Glomerular visceral epithelial cell (primary cell): ENCODE measurements around the gene SERPINC1.
A peak's percentile ranks its signal among the peaks of the same experiment; 100 is the strongest.
"Not testable (repeated sequence)": the region's sequence is repeated elsewhere in the genome, so short reads cannot be mapped to it uniquely, and the experiment has no call there.

Experiments
- DNase-seq: peaks from one replicate; pipeline ENCODE4 v3.0.0-alpha.2; 2016; ENCODE audit errors: extremely low spot score

SERPINC1 gene

DNA sequence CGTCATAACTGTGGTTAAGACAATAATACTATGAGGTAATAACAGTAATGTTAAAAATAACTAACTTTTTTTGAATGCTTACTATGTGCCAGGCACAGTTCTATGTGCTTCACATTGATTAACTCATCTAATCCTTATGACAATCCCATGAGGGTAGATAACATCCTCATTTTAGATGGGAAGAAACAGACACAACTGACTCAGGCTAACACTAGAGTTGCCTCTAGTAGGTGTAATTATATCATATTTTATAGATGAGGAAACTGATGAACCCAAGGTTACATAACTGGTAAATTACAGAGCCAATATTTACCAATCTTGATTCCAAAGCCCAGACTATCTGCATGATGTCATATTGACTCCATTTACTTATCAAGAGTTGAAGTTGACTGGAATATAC is 23.5 kb downstream of the SERPINC1 start:
- DNase-seq: no peak

DNA sequence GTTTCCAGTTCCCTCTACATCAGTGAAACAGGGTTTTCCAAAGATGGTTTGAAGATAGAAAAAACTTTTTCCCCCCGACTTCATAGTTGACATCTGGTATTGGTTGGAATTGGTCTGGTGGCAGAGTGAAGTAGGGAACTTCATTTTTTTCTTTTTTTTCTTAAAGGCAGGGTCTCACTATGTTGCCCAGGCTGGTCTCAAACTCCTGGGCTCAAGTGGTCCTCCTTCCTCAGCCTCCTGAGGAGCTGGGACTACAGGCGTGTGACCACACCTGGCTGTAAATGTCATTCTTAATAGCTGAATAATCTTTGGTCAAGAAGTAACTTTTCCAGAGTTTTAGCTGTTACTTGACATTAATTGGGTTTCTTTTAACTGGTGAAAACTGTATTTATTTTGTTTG is 27.2 kb downstream of the SERPINC1 start:
- no peak for DNase-seq

DNA sequence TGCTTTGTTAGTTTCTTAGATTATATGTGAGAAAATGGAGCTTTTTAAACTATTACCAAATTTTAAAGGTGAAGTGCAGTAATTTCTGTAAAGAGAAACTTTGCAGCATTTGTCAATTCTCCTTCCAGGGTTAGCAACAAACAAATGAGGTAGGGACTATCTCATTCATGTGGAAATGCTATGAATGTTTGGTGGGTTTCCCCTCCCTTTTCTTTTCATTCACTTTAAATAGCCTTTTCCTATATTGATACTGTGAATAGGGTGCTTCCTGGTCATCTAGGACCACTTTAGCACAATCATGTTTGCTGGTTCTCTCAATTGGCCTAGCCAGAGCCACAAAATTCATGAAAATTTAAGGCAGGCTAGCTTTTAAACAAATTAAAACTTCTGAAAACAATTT is 28.4 kb downstream of the SERPINC1 start:
- no peak for DNase-seq

DNA sequence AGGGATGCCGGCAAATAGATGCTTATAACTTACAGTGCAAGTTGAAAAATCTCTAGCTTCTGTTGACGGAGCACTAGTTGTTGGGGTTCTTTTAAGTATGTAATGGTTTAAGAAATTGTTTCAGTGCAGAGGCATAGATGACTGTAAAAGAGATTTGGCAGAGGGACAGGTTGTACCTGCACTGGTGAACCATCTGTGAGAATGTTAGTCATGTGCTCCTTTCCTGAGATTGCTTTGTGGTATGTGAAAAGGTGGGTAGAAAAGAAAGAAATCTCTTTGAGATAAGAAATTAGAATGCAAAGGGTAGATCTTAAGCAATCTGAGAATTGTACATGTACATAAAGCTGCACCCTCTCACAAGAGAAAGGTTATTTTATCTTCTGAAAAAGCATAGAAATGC is 29.5 kb downstream of the SERPINC1 start:
- no peak for DNase-seq

DNA sequence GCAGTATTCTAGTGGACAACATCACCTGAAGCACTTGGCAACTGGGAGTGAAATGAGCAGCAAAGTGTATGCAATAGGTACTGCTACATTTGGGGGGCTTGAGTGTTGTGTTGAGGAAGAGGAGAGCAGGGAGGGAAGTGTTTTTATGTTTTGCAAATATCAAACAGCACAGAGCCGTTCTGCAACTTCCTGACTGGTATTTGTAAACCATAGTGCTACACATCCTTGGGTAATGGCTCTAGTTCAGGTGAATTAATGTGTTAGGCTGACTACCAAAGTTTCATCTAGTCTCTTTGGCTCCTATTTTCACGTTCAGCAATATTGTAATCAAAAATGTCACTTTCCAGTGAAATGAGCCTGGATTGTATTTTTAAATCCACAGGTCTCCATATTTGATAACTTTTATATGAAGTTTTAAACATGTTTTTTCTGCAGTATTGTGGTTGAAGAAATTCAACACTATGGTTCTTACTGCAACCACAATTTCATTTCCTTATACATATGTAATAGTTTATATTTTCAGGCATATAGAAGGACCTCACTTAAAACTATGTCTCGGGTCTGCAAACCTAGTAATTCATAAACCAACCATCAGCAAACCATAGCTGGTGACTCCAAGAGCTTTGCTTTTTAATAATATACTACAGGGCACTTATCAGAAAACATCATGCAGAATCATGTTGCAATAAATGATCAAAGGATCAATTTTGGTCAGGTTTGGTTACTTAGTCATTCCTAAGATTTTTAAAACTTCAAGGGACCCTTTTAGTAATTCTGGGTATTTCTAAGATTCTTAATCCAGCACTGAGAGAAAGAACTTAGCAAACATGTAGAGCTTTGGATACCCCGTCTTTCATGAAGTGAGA is 30.1 kb downstream of the SERPINC1 start:
- DNase-seq: no peak

DNA sequence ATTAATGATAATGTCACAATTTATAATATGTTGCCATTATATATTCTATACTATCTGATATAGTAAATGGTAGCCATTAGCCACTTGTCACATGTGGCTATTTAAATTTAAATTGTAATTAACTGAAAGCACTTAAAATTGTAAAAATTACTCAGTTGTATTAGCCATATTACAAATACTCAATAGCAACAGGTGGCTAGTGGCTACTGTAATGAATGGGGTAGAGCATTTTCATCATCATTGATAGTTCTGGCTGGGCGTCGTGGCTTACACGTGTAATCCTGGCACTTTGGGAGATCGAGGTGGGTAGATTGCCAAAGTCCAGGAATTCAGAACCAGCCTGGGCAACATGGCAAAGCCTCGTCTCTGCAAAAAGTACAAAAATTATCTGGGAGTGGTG is 32.4 kb downstream of the SERPINC1 start:
- DNase-seq: no peak

DNA sequence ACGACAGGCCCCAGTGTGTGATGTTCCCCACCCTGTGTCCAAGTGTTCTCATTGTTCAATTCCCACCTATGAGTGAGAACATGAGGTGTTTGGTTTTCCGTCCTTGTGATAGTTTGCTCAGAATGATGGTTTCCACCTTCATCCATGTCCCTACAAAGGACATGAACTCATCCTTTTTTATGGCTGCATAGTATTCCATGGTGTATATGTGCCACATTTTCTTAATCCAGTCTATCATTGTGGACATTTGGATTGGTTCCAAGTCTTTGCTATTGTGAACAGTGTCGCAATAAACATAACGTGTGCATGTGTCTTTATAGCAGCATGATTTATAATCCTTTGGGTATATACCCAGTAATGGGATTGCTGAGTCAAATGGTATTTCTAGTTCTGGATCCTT is 36.0 kb downstream of the SERPINC1 start:
- DNase-seq: not testable (repeated sequence)

DNA sequence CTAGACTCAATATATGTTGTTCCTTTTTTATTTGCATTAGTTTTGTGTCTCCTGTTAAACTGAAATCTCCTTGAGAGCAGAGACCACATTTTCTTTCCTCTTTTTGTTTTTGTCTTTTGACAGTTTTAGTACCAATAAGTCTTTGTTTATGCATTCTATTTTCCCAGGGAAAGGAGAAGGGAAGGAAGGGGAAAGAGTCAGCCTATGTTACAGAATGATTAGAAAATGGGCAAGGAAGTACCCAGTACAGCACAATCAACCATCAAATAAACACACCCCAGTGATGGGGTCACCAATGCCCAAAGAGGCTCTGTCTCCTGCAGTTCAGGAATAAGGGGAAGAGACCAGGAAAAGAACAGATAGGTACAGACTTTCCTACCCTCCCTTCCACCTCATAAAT is 38.9 kb downstream of the SERPINC1 start:
- no peak for DNase-seq

DNA sequence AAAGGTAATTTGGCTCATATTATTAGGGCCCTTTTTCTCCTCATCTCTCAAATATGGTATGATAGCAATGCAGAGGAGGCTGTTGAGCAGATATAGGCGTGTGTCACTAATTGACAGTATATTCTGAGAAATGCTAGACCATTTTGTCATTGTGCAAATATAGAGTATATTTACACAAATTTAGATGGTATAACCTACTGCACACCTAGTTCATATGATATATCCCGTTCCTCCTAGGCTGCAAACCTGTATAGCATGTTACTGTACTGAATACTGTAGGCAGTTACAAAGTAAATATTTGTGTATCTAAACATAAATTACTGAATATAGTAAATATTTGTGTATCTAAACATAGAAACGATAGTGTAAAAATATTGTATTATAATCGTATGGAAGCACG is 40.4 kb downstream of the SERPINC1 start:
- DNase-seq: no peak

DNA sequence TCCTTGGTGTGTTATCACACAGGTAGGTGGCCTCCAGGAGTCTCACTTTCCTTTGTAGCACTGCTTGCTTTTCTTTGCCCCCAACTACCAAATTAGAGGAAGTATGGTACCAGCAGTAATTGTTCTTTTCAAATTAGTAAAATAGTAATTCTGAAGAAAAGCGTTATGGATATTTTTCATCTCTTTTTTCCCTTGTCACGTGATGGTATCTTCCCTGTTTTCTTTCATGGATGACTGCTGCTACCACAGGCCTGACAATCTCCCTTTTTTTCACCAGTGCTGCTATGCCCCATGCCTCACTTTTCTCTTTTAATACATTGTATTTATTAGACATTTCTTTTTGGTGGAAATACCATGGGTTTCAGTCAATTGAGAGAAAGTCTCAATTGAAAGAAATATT is 45.6 kb downstream of the SERPINC1 start:
- no peak for DNase-seq

DNA sequence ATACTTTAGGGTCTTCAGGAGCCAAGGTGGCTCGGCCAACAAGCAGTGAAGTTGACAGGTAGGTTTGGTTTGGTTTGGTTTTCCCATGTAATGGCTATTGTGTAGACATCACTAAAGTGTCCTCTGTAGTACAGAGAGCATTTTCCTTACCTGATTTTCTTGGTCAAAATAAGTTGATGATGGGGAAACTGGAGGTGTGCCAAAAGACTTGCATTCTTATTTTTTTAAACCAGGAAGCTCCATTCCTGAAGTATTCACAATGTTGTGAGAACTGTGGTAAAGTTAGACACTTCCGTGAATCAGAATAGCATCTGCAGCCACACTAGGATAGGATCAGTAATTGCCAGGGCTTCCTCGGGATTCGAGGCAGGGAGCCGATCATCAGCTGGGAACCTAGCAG is 46.0 kb downstream of the SERPINC1 start:
- no peak for DNase-seq

DNA sequence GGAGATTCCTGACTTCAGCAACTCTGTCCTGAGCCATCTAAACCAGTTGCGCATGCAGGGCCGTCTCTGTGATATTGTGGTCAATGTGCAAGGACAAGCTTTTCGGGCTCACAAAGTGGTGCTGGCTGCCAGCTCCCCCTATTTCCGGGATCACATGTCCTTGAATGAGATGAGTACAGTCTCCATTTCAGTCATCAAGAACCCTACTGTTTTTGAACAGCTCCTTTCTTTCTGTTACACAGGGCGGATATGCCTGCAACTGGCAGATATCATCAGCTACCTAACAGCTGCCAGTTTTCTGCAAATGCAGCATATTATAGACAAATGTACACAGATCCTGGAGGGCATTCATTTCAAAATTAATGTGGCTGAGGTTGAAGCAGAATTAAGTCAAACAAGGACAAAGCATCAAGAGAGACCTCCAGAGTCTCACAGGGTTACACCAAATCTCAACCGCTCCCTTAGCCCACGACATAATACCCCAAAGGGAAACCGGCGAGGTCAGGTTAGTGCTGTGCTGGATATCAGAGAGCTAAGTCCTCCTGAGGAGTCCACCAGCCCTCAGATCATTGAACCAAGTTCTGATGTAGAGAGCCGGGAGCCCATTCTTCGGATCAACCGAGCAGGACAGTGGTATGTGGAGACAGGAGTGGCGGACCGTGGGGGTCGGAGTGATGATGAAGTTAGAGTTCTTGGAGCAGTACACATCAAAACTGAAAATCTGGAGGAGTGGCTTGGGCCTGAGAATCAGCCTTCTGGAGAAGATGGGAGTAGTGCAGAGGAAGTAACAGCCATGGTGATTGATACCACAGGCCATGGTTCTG is 46.7 kb downstream of the SERPINC1 start:
- DNase-seq: no peak

DNA sequence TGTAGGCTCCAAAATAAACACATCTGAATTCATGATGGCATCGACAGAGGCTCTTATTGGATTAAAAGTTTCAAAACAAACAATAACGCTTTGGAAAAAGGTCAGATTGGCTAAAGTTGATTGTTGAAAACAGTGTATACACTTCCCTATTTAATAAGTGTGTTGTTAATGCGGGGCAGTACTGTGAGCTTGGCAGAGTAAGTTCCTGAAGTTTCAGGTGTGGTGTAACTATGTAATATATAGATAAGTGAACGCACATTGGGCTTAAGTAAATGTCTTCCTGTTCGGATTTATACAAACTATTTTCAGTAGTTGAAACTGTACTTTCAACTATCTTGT is 48.1 kb downstream of the SERPINC1 start:
- no peak for DNase-seq

DNA sequence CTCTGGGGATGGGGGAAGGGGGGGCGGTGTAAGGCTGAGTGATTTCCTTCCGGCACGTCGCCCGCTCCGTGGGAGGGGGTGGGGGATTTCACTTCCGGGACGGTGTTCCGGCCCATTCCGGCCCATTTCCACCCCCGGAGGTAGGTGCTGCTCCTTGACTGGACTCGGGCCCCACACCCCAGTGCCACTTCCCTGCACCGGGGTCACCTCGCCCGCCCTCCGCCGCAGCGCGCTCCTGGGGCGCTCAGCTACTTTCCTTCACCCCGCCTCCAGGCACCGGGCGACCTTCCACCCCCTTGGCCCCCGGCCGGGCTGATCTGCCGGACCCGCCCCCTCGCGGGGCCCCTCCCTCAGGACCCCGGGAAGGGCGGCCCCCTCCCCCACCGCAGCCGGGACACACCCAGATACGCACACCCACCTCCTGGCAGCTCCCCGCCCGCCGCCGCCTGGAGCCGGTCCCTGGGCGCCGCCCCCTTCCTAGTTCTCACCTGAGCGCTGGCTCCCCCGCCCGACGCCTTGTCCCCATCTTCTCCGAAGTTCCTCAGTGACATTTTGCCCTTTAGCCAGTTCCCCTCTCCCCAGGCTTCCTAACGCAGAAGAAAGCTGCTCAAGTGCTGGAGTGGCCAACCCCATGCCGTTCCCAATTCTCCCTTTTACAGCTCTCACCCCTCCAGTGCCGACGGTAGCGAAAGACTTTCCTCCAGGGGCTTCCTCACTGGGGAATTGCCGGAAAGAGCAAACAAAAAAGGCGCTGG is 48.7 kb downstream of the SERPINC1 start, which contains the start of gene ZBTB37:
Gene ZBTB37, plus strand, starts transcription at position 115 of the 755 bp plus-strand sequence. CDS start 1,846 bp downstream, outside the sequence.
- DNase-seq: peak; percentile 89

DNA sequence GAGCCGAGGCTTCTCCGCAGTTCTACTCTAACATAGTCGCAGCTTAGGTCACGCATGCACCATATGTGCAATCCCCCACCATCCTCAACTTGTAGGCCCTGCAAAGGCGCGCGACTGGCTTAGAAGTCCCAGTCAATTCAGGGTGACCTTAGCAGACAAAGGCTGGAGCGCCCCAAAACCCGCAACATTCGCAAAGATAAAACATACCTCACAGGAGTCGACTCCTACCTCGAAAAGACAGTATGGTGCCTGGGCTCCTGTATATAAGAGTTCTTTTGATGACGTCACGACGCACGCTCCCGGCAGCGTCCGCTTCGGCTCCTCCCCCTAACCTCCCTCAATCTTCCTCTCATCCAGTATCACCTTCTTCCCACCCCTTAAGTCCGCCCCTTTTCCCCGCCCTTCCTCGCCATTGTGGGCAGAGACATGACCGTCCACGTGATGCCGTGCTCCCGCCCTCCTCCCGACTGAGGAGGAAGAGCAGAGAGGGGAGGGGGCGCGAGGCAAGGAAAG is 49.3 kb downstream of the SERPINC1 start, which contains the start of gene GAS5:
Gene GAS5, minus strand, starts transcription at position 237 of the 513 bp plus-strand sequence.
- peak; percentile 100 for DNase-seq

DNA sequence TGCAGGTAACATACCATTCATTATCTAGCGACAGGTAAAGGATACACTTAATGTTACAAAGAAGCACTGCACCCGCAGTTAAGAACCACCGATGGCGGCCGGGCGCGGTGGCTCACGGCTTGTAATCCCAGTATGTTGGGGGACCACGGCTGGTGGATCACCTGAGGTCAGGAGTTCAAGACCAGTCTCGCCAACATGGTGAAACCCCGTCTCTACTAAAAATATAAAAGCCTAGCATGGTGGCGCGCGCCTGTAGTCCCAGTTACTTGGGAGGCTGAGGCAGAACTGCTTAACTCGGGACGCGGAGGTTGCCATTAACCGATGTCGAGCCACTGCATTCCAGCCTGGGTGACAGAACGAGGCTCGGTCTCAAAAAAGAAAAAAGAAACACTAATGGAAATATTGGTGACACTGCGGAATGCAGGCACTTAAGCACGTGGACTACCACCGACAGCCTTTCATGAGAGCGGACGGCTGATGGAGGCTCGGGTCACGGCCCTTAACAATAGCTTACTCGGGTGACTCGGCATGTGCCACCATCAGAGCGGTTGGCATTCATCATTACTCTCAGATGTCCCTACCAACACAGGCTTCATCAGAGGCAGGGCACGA is 49.9 kb downstream of the SERPINC1 start:
- no peak for DNase-seq

DNA sequence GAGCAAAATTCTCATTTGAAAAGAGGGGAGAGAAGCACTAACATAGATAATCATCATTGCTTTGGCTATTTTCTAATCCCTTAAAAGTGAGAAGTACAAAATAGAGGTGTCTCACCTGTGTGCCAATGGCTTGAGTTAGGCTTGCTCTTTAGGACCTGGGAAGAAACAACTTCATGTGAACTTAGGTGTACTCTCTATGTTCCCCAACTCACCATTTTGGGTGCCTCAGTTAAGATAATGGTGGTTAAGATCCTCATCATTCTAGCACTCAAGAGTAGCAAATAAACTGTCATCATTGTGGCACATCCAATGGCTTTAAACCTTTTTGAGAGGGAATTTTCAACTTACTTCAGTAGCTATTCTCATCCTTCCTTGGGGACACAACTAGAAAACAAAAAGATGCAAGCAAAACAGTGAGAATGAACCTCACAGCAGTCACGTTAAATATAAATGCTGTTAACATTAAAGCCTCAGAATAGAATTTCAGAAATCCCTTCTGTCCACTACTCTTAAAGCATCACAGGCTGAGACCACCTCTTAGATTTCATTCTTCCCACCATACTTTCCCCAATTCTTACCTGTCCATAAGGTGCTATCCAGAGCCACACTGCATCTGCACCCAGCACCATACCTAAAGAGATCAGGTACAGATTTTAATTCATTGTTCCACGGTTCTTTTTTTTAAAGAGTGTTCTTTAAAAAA is 50.6 kb downstream of the SERPINC1 start:
- DNase-seq: no peak

DNA sequence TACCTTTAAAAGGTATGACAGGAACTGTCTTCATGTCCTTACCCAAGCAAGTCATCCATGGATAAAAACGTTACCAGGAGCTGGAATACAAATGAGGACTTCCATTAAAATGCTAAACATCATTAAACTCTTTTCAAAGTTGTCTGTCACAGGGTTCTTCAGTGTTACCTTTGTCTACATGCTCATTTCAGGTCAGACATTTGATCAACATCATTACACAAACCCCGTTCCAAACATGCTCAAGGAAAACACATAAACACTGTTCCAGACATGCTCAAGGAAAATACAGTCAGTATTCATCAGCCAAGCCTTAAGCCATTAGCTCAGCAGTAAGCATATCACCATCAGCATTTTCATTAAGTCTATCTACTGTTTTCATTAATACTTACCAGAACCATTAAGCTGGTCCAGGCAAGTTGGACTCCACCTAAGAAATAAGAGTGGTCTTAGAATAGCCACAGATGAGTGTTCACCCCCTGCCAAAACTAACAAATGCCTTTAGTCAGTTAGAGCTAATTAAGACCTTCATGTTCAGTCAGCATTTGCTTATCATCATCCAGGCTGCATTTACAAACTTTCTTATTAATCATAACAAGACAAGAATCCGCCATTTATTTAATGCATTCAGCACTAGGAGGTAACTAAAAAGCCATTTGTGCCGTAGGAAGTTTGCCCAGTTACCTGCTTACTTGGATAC is 51.5 kb downstream of the SERPINC1 start:
- peak; percentile 8 for DNase-seq

DNA sequence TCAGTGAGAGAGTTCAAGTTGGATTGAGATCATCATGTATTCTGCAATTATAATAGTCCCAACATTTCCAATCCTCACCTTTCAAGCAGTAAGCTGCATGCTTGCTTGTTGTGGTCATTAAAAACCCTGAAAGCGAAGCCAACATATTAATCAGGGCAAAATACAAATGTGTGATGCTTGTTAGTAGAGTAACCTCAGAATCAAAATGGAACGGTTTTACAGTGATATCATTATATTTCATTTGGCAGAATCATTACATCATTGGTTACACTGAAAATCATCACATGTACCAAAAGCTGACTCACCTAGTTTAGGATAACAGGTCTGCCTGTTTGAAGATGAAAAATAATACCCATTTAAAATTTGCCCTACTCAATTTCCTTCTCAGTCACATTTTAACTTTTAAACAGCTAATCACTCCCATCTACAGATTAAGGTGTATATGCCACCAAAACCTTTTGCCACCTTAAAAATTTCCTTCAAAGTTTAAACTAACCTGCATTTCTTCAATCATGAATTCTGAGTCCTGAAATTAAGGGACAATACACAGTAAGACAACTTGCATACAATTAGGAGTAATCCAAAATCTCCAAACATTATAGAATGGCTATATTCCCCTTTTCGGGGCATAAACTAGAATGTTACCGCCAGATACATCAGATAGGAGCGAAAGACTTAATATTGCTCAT is 52.8 kb downstream of the SERPINC1 start:
- DNase-seq: no peak
